ENCODE data around the gene CCDC93.

CCDC93 gene

GRCh38 chr2:118013221-118013723, 598 bp downstream of the CCDC93 start:
- peak overlapping the region; percentile 73; the same call in 1 of the 2 replicates for H3K9ac ChIP-seq (ENCODE audit: low read depth, low read length)
- peaks cover 4% of the 10 kb centered on the region; the same call in 1 of the 2 replicates for H3K4me1 ChIP-seq (ENCODE audit: control insufficient read depth, insufficient read depth, low read length)
- peaks cover 5% of the 10 kb centered on the region for H3K36me3 ChIP-seq (ENCODE audit: control insufficient read depth, insufficient read depth, low read length)
- H3K27ac ChIP-seq (ENCODE audit: low read depth, low read length), result peak overlapping the region; percentile 87
- no peaks in the 10 kb centered on the region for H3K9me3 ChIP-seq (ENCODE audit: control insufficient read depth, insufficient read depth, low read length)
- peak overlapping the region; percentile 94 for H3K4me3 ChIP-seq (ENCODE audit: low read depth, low read length)
- peaks cover 28% of the 10 kb centered on the region for H3K27me3 ChIP-seq (ENCODE audit: control insufficient read depth, insufficient read depth, low read length)

GRCh38 chr2:118012778-118013177, 1.1 kb downstream of the CCDC93 start:
- Histone ChIP-seq H3K9ac (ENCODE audit: low read depth, low read length) (no peak overlapping the region), H3K4me1 (ENCODE audit: control insufficient read depth, insufficient read depth, low read length) (peaks cover 4% of the 10 kb centered on the region; the same call in 1 of the 2 replicates), H3K27me3 (ENCODE audit: control insufficient read depth, insufficient read depth, low read length) (peaks cover 28% of the 10 kb centered on the region), H3K4me3 (ENCODE audit: low read depth, low read length) (peak overlapping the region; percentile 94), H3K27ac (ENCODE audit: low read depth, low read length) (no peak overlapping the region), H3K9me3 (ENCODE audit: control insufficient read depth, insufficient read depth, low read length) (no peaks in the 10 kb centered on the region), H3K36me3 (ENCODE audit: control insufficient read depth, insufficient read depth, low read length) (peaks cover 10% of the 10 kb centered on the region)

GRCh38 chr2:118010473-118010872, 3.4 kb downstream of the CCDC93 start:
- Histone ChIP-seq H3K4me3 (ENCODE audit: low read depth, low read length) (no peak overlapping the region), H3K36me3 (ENCODE audit: control insufficient read depth, insufficient read depth, low read length) (peaks cover 30% of the 10 kb centered on the region), H3K9me3 (ENCODE audit: control insufficient read depth, insufficient read depth, low read length) (no peaks in the 10 kb centered on the region), H3K27ac (ENCODE audit: low read depth, low read length) (no peak overlapping the region), H3K9ac (ENCODE audit: low read depth, low read length) (no peak overlapping the region), H3K4me1 (ENCODE audit: control insufficient read depth, insufficient read depth, low read length) (peaks cover 4% of the 10 kb centered on the region; the same call in 1 of the 2 replicates), H3K27me3 (ENCODE audit: control insufficient read depth, insufficient read depth, low read length) (peaks cover 13% of the 10 kb centered on the region)

- Histone ChIP-seq H3K27ac (ENCODE audit: low read depth, low read length) (no peak overlapping the region), H3K36me3 (ENCODE audit: control insufficient read depth, insufficient read depth, low read length) (peaks cover 52% of the 10 kb centered on the region)
Observed at GRCh38 chr2:118006861-118007260, 7.0 kb downstream of the CCDC93 start.

GRCh38 chr2:118006326-118006725, 7.5 kb downstream of the CCDC93 start:
- no peak overlapping the region for H3K9ac ChIP-seq (ENCODE audit: low read depth, low read length)
- no peaks in the 10 kb centered on the region for H3K9me3 ChIP-seq (ENCODE audit: control insufficient read depth, insufficient read depth, low read length)
- H3K4me3 ChIP-seq (ENCODE audit: low read depth, low read length), result no peak overlapping the region
- H3K27me3 ChIP-seq (ENCODE audit: control insufficient read depth, insufficient read depth, low read length), result no peaks in the 10 kb centered on the region
- H3K27ac ChIP-seq (ENCODE audit: low read depth, low read length), result no peak overlapping the region
- no peaks in the 10 kb centered on the region for H3K4me1 ChIP-seq (ENCODE audit: control insufficient read depth, insufficient read depth, low read length)
- H3K36me3 ChIP-seq (ENCODE audit: control insufficient read depth, insufficient read depth, low read length), result peaks cover 57% of the 10 kb centered on the region

More at GRCh38 chr2:118006861-118007260, 7.0 kb downstream of the CCDC93 start:
- Histone ChIP-seq H3K27me3 (ENCODE audit: control insufficient read depth, insufficient read depth, low read length) (no peaks in the 10 kb centered on the region), H3K4me3 (ENCODE audit: low read depth, low read length) (no peak overlapping the region), H3K9ac (ENCODE audit: low read depth, low read length) (no peak overlapping the region), H3K9me3 (ENCODE audit: control insufficient read depth, insufficient read depth, low read length) (no peaks in the 10 kb centered on the region), H3K4me1 (ENCODE audit: control insufficient read depth, insufficient read depth, low read length) (no peaks in the 10 kb centered on the region)

- peaks cover 82% of the 10 kb centered on the region for H3K36me3 ChIP-seq (ENCODE audit: control insufficient read depth, insufficient read depth, low read length)
- no peaks in the 10 kb centered on the region for H3K4me1 ChIP-seq (ENCODE audit: control insufficient read depth, insufficient read depth, low read length)
- H3K27ac ChIP-seq (ENCODE audit: low read depth, low read length), result peak overlapping the region; percentile 22
- no peak overlapping the region for H3K4me3 ChIP-seq (ENCODE audit: low read depth, low read length)
- H3K27me3 ChIP-seq (ENCODE audit: control insufficient read depth, insufficient read depth, low read length), result no peaks in the 10 kb centered on the region
- H3K9me3 ChIP-seq (ENCODE audit: control insufficient read depth, insufficient read depth, low read length), result no peaks in the 10 kb centered on the region
- H3K9ac ChIP-seq (ENCODE audit: low read depth, low read length), result no peak overlapping the region
Observed at GRCh38 chr2:118003396-118003824, 10.5 kb downstream of the CCDC93 start.

GRCh38 chr2:118000041-118000440, 13.8 kb downstream of the CCDC93 start:
- H3K27me3 ChIP-seq (ENCODE audit: control insufficient read depth, insufficient read depth, low read length), result no peaks in the 10 kb centered on the region
- H3K27ac ChIP-seq (ENCODE audit: low read depth, low read length), result no peak overlapping the region
- no peak overlapping the region for H3K9ac ChIP-seq (ENCODE audit: low read depth, low read length)
- no peaks in the 10 kb centered on the region for H3K9me3 ChIP-seq (ENCODE audit: control insufficient read depth, insufficient read depth, low read length)
- H3K36me3 ChIP-seq (ENCODE audit: control insufficient read depth, insufficient read depth, low read length), result peaks cover 78% of the 10 kb centered on the region
- H3K4me3 ChIP-seq (ENCODE audit: low read depth, low read length), result no peak overlapping the region
- H3K4me1 ChIP-seq (ENCODE audit: control insufficient read depth, insufficient read depth, low read length), result no peaks in the 10 kb centered on the region

GRCh38 chr2:117997872-117998454, 15.9 kb downstream of the CCDC93 start:
- no peaks in the 10 kb centered on the region for H3K4me1 ChIP-seq (ENCODE audit: control insufficient read depth, insufficient read depth, low read length)
- no peak overlapping the region for H3K9ac ChIP-seq (ENCODE audit: low read depth, low read length)
- H3K27me3 ChIP-seq (ENCODE audit: control insufficient read depth, insufficient read depth, low read length), result no peaks in the 10 kb centered on the region
- no peaks in the 10 kb centered on the region for H3K9me3 ChIP-seq (ENCODE audit: control insufficient read depth, insufficient read depth, low read length)
- peaks cover 87% of the 10 kb centered on the region for H3K36me3 ChIP-seq (ENCODE audit: control insufficient read depth, insufficient read depth, low read length)
- no peak overlapping the region for H3K27ac ChIP-seq (ENCODE audit: low read depth, low read length)
- no peak overlapping the region for H3K4me3 ChIP-seq (ENCODE audit: low read depth, low read length)

- H3K4me3 ChIP-seq (ENCODE audit: low read depth, low read length), result no peak overlapping the region
- H3K36me3 ChIP-seq (ENCODE audit: control insufficient read depth, insufficient read depth, low read length), result peaks cover 74% of the 10 kb centered on the region
- no peaks in the 10 kb centered on the region for H3K27me3 ChIP-seq (ENCODE audit: control insufficient read depth, insufficient read depth, low read length)
- H3K9ac ChIP-seq (ENCODE audit: low read depth, low read length), result no peak overlapping the region
- H3K27ac ChIP-seq (ENCODE audit: low read depth, low read length), result no peak overlapping the region
- H3K9me3 ChIP-seq (ENCODE audit: control insufficient read depth, insufficient read depth, low read length), result no peaks in the 10 kb centered on the region
- no peaks in the 10 kb centered on the region for H3K4me1 ChIP-seq (ENCODE audit: control insufficient read depth, insufficient read depth, low read length)
Observed at GRCh38 chr2:117996525-117996924, 17.3 kb downstream of the CCDC93 start.

- Histone ChIP-seq H3K27ac (ENCODE audit: low read depth, low read length) (no peak overlapping the region), H3K36me3 (ENCODE audit: control insufficient read depth, insufficient read depth, low read length) (peaks cover 64% of the 10 kb centered on the region), H3K9me3 (ENCODE audit: control insufficient read depth, insufficient read depth, low read length) (no peaks in the 10 kb centered on the region), H3K4me3 (ENCODE audit: low read depth, low read length) (no peak overlapping the region), H3K4me1 (ENCODE audit: control insufficient read depth, insufficient read depth, low read length) (no peaks in the 10 kb centered on the region), H3K9ac (ENCODE audit: low read depth, low read length) (no peak overlapping the region), H3K27me3 (ENCODE audit: control insufficient read depth, insufficient read depth, low read length) (no peaks in the 10 kb centered on the region)
Observed at GRCh38 chr2:117994729-117995128, 19.1 kb downstream of the CCDC93 start.

- Histone ChIP-seq H3K36me3 (ENCODE audit: control insufficient read depth, insufficient read depth, low read length) (peaks cover 35% of the 10 kb centered on the region), H3K9ac (ENCODE audit: low read depth, low read length) (no peak overlapping the region), H3K9me3 (ENCODE audit: control insufficient read depth, insufficient read depth, low read length) (no peaks in the 10 kb centered on the region), H3K4me3 (ENCODE audit: low read depth, low read length) (no peak overlapping the region), H3K27me3 (ENCODE audit: control insufficient read depth, insufficient read depth, low read length) (no peaks in the 10 kb centered on the region), H3K27ac (ENCODE audit: low read depth, low read length) (no peak overlapping the region), H3K4me1 (ENCODE audit: control insufficient read depth, insufficient read depth, low read length) (no peaks in the 10 kb centered on the region)
Observed at GRCh38 chr2:117989854-117990438, 23.9 kb downstream of the CCDC93 start.

All from HUES48 (cell line).